Gastrocnemius medialis (tissue), 4 donors: ENCODE results near the gene PGGT1B. TPM values are rescaled to one million over a fixed set of nuclear protein-coding genes. Genes with fewer than 3 reads are reported as not detected.

Source experiments
- ATAC-seq, 2 donors: fragments of 150-250 bp; one replicate each; pipeline ENCODE4 v1.9.1; 2016
- DNase-seq, 2 donors: peaks; one replicate each; pipeline ENCODE4 v3.0.0-alpha.2; 2019
- H3K27ac ChIP-seq, 4 donors: fragments of 200-600 bp; sonication (generic); 1 replicate in 1 of 4; 2 replicates in 3 of 4; pipeline ENCODE4 v1.5.1; 2016 to 2018; ENCODE audit warnings: mild to moderate bottlenecking in 2 of 4, moderate library complexity in 1 of 4
- H3K27me3 ChIP-seq, 3 donors: fragments of 200-600 bp; sonication (generic) in 2 of 3; 1 replicate in 1 of 3; 2 replicates in 2 of 3; pipeline versions ENCODE4 v1.5.1 to v1.6.0; 2016 to 2019; ENCODE audit warnings: mild to moderate bottlenecking in 1 of 3, moderate library complexity in 1 of 3
- H3K36me3 ChIP-seq, 2 donors: fragments of 200-600 bp; sonication (generic) in 1 of 2; one replicate each; pipeline ENCODE4 v1.5.1; 2017 to 2018
- H3K4me1 ChIP-seq, 2 donors: fragments of 200-600 bp; sonication (generic) in 1 of 2; one replicate each; pipeline ENCODE4 v1.5.1; 2016 to 2017; ENCODE audit warnings: mild to moderate bottlenecking in 2 of 2
- H3K4me3 ChIP-seq, 4 donors: fragments of 200-600 bp; sonication (generic) in 3 of 4; 1 replicate in 1 of 4; 2 replicates in 3 of 4; pipeline ENCODE4 v1.5.1; 2016 to 2019; ENCODE audit warnings: mild to moderate bottlenecking in 2 of 4
- H3K9me3 ChIP-seq, 3 donors: fragments of 200-600 bp; sonication (generic) in 2 of 3; 1 replicate in 1 of 3; 2 replicates in 2 of 3; pipeline ENCODE4 v1.5.1; 2016 to 2019
- POLR2A ChIP-seq, 2 donors: fragments of 450-650 bp; IDR thresholded peaks; one replicate each; pipeline ENCODE4 v1.6.1; 2017; ENCODE audit warnings: antibody characterized with exemption in 2 of 2, mild to moderate bottlenecking in 2 of 2, moderate library complexity in 2 of 2
- in situ Hi-C, 4 donors: fragments of 200-750 bp; cut with MboI; loops; one replicate each; pipeline versions ENCODE4 v1.15.0 to v1.8.0; 2017; ENCODE audit warnings: low sequenced_read_pairs in 4 of 4
- intact Hi-C: fragments of 100-400 bp; cut with DNase I; formaldehyde crosslinking; loops from one replicate; pipeline ENCODE4 v1.15.1; 2023; ENCODE audit warnings: low total_unique reads
- total RNA-seq, 4 donors: library from RNA; depleted of rRNA; stranded (reverse); fragments of >200 nt; gene quantifications; one replicate each; pipeline versions ENCODE4 v1.1.0 to v1.2.3, GENCODE V29; 2016
- TF ChIP-seq, protein P1 (sequence below), 5 experiments: fragments of 450-650 bp in 3 of 5; fragments of 200-600 bp in 2 of 5; sonication (generic) in 2 of 5; IDR thresholded peaks in 4 of 5; conservative IDR thresholded peaks in 1 of 5; 1 replicate in 4 of 5; 2 replicates in 1 of 5; pipeline ENCODE4 v1.5.1; 2016 to 2019; ENCODE audit warnings: antibody characterized with exemption in 5 of 5, mild to moderate bottlenecking in 3 of 5, moderate library complexity in 3 of 5

PGGT1B gene
- total RNA-seq, 4 donors from 2014 or later, result 6.7 to 16.3 (median 10.4) TPM

DNA sequence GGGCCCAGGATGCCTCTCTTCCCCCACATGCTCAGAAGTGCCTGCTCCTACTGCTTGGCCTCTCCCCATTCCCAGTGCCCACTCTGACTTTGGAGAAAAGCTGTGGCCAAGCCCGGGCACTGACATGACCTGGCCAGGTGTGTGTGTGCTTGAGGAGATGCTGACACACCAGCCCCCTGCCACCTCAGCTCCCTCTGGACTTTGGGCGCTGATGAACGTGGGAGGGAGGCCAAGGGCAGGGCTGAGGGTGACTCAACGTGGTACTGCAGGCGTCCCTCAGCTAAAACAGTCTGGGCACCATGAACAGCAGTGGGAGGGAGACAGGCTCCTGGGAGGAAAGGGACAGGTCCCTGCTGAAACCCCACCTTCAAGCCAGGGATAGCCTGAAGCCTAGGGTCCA, 96.9 kb downstream of the PGGT1B start:
- intact Hi-C loops, result no loop called here
- no peak for TF ChIP-seq POLR2A (IDR thresholded peaks at IDR 0.05)
- TF ChIP-seq, protein P1, sequence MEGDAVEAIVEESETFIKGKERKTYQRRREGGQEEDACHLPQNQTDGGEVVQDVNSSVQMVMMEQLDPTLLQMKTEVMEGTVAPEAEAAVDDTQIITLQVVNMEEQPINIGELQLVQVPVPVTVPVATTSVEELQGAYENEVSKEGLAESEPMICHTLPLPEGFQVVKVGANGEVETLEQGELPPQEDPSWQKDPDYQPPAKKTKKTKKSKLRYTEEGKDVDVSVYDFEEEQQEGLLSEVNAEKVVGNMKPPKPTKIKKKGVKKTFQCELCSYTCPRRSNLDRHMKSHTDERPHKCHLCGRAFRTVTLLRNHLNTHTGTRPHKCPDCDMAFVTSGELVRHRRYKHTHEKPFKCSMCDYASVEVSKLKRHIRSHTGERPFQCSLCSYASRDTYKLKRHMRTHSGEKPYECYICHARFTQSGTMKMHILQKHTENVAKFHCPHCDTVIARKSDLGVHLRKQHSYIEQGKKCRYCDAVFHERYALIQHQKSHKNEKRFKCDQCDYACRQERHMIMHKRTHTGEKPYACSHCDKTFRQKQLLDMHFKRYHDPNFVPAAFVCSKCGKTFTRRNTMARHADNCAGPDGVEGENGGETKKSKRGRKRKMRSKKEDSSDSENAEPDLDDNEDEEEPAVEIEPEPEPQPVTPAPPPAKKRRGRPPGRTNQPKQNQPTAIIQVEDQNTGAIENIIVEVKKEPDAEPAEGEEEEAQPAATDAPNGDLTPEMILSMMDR (IDR thresholded peaks at IDR 0.05 in 4 of 5, conservative IDR thresholded peaks at IDR 0.05 in 1 of 5), result no peak
- H3K4me3 ChIP-seq, result no peak overlapping the region
- ATAC-seq, result no peak
- no peaks in the 10 kb centered on the region for H3K9me3 ChIP-seq
- peaks cover 25 to 26% (median 25%) of the 10 kb centered on the region in 3 donors for H3K27me3 ChIP-seq
- in situ Hi-C loops, result no loop called here
- DNase-seq, result no peak
- H3K27ac ChIP-seq, result no peak overlapping the region
- no peaks in the 10 kb centered on the region for H3K36me3 ChIP-seq
- peaks cover 6 to 9% of the 10 kb centered on the region in 2 donors for H3K4me1 ChIP-seq

DNA sequence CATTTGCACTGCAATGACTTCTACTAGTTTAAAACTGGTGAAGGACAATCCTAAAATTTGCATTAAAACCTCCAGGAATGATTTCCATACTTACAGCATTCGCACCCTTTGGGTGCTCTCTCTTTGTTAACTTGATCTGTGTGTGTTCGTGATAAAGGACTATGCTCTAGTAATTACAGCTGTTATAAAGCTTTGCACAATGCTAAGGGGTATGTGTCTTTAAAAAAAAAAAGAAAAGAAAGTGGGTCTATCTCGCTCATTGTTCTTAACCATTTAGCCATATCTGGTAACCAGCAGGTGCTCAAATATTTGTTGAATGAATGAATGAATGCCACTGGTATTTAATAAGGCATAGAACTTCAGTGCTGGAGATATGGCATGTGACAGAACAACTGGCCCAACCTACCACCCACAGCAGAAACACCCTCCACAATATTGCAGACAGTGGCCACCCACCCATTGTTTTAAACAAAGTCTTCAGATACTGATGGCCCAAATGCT, 101.7 kb downstream of the PGGT1B start:
- H3K27me3 ChIP-seq, result peaks cover 0 to 3% (median 0%) of the 10 kb centered on the region in 3 donors
- intact Hi-C loops, result no loop called here
- H3K9me3 ChIP-seq, result no peaks in the 10 kb centered on the region
- in situ Hi-C loops, result no loop called here
- no peak overlapping the region for H3K27ac ChIP-seq
- no peaks in the 10 kb centered on the region for H3K4me1 ChIP-seq
- H3K4me3 ChIP-seq, result no peak overlapping the region
- ATAC-seq (no peak), DNase-seq (no peak)
- no peaks in the 10 kb centered on the region for H3K36me3 ChIP-seq
- TF ChIP-seq, protein P1 (IDR thresholded peaks at IDR 0.05 in 4 of 5, conservative IDR thresholded peaks at IDR 0.05 in 1 of 5), result no peak
- no peak for TF ChIP-seq POLR2A (IDR thresholded peaks at IDR 0.05)

Other genes starting within 250 kb of the PGGT1B start
- under 1 TPM; 0.05 to 0.92 (median 0.53) TPM for gene TRIM36, start 93.0 kb downstream of the PGGT1B start, total RNA-seq
- gene CCDC112, start 33.8 kb upstream of the PGGT1B start, total RNA-seq, result 1 to 10 TPM; 2.1 to 4.8 (median 3.8) TPM